GM18517 (cell line): ENCODE data around the gene LDB2.

ENCODE experiments used
- ATAC-seq: cut with Tn5 transposase; IDR thresholded peaks from one replicate; pipeline ENCODE4 v1.9.1; 2021; ENCODE audit warnings: mild to moderate bottlenecking, moderate library complexity; ENCODE audit not compliant: unreplicated experiment

LDB2 gene

DNA sequence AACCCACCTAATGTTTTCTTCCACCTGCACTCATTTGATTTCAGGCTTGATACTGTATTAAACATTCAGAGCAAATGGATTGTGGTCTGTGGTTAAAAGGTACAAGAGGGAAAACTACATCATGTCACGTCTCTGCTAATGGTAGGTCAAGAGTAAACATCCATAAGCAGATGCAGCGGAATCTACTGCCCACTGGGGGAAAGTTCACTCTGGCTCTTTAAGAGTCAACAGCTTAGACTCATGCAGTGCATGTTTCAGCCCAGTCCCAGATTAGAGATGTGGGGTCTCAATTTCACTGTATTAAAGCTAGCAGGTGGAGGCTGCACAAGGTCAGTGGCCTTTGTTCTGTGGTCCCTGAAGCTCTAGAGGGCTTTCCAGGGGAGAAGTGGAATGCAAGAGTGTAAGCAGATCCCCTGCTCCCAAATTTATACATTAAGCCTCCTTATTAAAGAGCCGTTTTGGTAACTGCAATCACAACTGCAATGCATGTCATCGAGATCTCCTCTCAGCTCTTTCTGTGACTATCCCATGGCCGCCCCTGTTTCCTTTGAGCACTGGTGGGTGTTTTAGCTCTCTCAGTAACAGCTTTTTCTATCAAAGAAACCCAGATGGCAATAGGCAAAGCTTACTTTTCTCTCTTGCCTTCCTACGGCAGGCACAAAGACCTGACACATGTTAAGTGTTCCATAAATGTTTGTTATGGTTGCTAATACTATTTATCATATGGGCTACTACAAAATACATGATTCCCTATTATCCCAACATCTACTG is 53.4 kb downstream of the LDB2 start:
- ATAC-seq: no peak

DNA sequence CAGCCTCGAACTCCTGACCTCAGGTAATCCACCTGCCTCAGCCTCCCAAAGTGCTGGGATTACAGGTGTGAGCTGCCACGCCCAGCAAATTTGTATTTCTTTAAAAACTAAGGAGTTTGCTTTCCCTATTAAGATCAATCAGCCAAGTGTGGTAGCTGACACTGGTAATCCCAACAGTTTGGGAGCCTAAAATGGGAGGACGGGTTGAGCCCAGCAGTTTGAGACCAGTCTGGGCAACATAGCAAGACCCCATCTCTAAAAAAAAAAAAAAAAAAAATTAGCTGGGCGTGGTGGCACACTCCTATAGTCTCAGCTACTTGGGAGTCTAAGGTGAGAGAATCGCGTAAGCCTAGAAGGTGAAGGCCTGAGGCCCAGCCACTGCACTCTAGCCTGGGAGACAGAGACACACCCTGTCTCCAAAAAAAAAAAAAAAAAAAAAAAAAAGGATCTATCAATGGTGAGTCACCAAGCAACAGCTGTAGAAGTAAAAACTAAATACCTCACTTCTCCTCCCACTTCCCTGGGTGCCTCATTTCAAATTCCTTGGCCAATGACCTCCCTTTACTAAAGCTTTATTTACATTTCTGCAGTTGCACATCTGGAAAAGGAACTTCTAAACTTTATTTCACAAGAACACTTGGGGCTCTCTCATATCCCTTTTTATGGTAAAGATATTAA is 54.5 kb downstream of the LDB2 start:
- ATAC-seq: no peak

DNA sequence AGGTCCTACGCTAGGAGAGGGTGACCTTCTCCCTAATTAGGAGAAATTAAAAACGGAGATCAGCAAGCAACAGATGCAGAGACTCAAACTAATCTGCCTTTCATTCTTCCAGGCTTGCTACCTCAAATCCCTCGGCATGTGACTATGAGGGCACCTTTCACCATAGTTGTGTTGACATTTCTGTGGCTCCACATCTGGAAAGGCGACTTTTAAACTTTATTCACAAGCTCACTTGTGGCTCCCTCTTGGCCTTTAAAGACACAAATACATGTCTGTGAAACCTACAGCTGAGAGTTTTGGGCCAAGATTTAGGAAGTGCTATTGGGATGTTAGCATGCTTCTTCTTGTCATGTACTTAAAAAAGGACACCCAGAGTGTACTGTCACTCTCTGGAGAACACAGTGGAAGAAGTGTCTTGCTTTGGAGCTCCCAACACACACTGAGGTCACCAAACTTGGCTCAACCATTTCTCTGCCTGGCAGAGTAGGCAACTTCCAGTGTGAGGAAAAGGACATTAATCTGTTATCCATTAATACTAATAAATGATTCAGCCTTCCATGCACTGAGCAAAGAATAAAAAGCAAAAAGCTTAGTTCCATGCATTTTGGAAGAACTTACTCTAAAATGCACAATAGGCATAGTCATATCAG is 60.1 kb downstream of the LDB2 start:
- no peak for ATAC-seq

DNA sequence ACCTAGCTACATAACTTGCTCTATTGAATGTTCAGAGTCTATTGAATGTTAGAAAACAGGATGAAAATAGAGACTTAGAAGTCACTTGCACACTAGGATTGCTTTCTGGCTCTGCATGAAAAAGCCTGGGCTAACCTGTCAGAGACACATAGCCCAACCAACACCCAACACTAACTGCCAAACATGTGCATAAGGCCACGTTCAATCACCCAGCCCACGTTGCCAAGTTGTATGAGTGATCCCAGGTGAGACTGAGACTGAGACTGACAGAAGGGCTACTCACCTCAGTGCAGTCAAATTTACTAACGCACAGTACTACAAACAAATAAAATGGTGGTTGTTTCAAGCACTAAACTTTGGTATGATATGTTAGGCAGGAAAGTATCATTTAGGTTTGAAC is 61.0 kb downstream of the LDB2 start:
- ATAC-seq: no peak

DNA sequence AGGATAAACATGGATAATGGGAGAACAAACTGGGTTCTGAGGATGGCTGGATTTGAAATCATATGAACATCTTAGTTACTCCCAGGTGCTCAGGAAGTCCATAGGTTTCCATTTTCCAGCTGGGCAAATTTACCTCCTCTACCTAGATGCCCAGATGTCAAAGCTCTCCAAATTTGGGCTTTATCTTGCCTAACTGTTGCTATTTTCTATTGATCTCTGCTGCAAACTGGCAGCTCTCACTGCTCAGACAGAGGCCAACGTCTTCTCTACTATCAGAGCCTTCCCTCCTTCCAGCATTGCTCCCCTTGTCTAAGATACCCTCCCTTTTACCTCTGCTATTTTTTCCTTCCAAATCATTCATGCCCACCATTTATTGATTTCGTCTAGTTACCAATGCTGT is 62.1 kb downstream of the LDB2 start:
- no peak for ATAC-seq

DNA sequence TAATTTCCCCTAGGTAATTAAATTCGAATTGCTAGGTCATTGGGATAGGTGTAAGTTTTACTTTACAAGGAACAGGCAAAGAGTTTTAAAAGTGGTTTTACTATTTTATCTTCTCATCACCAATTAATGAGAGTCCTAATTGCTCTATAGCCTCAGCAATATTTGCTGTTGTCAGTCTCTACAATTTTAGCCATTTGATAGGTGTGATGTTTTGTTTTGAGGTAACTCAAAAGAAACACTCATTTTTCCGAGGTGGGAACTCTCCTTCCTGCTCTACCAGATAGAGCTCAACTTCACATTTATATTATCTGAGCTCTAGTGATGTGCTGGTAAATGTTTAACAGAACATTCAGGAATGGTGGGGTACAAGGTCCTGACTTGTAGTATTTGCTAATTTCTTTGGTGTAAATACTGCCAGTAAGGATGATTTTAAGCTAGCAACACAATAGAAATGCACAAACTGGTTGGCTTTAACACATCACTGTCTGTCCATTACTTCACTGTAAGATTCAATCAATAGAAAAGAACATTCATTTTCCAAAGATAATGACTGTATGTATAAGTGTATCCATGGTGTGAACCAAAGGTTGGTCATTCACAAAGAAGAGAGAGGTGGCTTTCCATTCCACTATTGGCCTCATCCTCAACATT is 62.7 kb downstream of the LDB2 start:
- no peak for ATAC-seq

DNA sequence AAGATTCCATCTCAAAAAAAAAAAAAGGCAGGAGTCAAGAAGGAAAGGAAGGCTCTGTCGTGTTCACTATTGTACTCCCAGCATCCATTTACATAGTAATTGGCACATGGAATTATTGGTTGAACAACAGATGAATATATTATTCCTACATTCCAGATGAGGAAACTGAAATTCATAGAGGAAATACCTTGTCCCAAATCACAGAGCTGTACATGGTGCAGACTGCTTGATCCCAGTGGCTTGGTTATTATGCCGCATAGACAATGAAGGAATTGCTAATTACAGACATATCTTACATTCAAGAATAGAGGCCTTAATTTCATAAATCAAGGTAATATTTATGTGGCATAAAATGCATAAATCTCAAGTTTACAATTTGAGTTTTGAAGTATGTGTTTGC is 63.6 kb downstream of the LDB2 start:
- no peak for ATAC-seq

DNA sequence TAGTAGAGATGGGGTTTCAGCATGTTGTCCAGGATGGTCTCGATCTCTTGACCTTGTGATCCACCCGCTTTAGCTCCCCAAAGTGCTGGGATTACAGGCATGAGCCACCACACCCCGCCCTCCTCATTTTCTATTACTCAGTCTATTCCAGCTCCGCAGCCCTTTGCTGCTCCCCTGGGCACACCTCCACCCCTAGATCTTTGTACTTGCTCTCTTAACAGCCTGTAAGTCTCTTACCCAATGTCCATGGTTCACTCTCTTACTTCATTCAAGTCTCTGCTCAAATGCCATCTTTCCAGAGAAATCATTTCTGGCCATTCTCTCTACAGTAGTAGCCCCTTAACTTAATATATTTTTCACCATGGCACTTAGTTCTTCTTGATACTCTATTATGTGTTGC is 64.7 kb downstream of the LDB2 start:
- ATAC-seq: no peak

DNA sequence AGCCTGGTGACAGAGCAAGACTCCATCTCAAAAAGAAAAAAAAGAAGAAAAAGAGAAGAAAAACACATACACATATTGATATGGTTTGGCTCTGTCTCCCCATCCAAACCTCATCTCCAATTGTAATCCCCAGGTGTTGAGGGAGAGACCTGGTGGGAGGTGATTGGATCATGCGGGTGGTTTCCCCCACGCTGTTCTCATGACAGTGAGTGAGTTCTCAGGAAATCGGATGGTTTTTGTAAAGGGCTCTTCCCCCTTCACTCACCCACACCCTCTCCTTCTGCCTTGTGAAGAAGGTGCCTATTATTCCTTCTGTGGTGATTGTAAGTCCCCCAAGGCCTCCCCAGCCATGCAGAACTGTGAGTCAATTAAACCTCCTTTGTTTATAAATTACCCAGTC is 68.4 kb downstream of the LDB2 start:
- no peak for ATAC-seq

DNA sequence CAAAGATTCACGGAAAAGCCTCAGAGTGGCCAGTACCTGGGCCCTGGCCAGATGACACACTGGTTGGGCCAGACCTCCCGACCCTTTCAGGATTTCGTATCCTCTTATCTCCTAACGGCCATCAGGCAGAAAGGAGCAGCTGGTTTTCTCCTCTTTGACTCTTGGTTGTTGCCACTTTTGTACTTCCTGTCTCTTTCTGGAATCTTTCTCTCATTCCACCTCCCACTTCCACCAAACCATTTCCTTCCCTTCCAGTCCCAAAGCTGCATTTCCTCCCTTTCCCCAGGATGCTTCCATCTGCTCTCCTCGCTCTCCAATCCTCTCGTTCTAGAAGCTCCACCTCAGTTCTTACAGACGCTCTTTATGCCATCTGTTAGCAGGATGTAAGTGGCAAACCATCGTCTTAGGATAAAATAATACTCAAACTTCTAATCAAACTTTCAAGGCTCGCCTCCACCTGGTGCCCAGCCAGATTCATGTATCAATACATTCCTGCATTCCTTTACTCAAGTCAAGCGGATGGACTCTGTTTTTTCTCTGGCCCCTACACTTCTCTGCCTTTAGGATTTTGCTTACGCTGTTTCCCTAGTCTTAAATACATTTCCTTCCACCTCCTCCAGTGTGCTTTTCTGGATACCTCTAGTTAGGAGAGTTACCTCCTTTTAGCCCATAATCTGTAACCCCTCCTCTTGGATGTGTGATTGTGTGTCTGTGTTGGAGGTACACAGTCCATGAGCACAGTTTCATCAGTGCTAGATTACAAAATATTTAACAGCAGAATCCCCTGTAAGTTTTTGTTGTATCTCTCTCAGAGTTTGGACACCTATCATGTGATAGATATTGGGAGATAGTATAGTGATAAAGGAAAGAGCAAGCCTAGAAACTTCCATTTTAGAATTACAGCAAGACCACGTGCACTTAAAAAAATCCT is 70.4 kb downstream of the LDB2 start:
- ATAC-seq: no peak

DNA sequence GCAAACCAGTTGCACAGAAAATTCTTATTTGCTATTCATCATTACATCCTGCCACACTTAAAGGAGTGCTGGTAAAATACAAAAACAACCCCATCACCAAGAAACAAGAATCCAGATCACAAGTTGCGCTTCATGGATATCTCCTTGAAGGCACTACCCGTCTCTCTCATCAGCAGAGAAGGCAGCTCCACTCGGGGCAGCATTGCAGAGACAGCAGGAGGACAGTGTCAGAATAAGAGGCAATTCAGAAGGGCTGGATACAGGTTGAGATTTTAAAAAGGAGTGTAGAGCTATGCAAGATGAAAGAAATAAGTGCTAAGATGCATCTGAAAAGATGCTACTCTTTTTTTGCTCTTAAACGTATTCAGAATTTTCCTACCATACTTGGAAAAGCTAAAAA is 71.4 kb downstream of the LDB2 start:
- no peak for ATAC-seq

DNA sequence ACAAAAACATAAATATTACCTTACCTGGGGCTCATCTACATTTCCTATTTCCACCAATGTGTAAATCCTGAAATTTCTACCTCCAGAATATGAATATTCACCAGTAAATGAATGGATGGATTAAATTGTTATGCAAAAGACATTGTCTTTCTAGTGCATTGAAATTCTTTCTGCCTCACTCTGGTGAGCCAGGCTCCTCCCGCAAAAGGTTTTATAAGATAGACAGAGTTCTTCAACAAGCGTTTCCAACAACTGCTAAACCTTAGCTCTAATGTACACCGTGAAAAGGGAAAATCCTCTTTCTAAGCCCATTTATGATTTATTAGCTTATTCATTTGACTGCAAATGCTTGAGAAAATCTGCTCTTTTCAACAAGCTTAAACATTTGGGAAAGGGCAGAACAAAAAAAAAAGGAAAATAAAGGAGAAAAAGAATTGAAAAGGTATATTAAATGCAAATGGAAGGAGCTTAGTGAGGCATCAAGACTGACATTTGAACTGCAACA is 72.0 kb downstream of the LDB2 start:
- no peak for ATAC-seq

DNA sequence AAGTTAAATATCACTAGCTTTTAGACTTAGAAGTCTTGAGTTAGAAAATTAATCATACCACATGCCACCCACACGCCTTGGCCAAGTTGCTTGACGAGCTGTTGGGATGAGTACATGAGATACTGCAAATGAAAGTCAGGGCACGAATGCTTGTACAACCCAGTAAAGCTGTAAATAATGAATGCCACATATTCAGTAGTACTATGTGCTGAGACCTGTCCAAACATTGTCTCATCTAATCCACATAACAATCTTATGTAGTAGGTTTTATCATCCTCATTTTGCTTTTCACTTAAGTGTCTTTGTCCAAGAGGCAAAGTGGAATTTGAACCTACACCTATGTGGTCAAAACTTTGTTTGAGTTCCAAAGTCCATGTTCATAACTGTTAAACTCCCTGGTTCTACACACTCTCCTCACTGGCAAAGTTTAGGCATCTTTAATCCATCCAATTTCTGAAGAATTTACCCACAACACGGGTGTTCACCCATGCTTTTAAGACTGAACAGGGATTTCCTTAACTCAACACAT is 74.1 kb downstream of the LDB2 start:
- no peak for ATAC-seq

DNA sequence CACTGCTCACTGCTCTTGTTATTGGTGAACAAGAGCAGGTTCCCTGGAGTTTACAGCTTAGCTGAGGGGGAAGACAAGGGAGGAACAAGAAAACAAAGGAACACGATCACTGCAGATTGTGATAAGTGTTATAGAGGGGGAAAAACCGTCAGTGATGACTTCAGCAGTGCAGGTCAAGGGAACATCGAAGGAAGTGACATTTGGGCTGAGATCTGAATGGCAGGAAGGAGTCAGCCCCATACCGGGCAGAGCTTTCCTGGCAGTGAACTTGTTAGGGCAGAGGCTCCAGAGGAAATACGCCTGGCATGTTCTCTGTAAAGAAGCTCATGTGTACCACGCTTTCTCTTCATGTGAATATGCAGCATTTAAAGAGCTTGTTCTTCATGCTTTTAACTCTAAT is 78.1 kb downstream of the LDB2 start:
- ATAC-seq: no peak

DNA sequence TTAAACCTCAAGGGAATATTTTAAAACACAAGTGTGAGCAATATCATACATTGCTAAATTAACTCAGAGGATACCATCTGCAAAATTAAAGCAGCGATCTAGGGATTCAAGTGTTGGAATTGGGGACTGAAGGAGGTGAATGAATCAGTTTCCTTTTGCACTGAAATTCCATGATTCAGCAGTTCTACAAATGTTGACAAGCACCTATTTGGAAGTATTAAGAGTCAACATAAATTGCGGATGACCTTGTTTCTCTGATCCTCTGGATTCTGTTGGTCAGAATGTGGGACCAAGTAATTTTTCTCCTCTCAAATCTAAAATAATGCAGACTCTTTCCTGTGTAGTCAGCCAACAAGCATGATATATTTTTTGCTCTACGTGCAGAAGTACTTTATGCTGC is 78.8 kb downstream of the LDB2 start:
- ATAC-seq: no peak

DNA sequence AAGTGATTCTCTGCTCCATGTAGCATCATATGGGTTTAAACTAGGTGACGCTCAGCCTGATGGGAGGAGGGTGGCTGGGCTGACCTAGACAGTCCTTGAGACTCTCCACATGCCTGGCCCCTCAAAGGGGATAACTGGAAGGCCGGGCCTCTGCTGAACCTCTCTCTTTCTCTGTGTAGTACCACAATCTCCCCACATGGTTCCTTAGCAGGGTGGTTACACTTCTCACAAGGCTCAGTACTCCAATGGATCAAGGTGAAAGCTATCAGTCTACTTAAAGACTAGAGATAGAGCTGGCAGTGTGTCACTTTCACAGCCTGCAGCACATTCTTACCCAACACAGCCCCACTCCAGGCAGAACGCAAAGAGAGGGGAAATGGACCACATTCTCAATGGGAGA is 80.4 kb downstream of the LDB2 start:
- no peak for ATAC-seq

DNA sequence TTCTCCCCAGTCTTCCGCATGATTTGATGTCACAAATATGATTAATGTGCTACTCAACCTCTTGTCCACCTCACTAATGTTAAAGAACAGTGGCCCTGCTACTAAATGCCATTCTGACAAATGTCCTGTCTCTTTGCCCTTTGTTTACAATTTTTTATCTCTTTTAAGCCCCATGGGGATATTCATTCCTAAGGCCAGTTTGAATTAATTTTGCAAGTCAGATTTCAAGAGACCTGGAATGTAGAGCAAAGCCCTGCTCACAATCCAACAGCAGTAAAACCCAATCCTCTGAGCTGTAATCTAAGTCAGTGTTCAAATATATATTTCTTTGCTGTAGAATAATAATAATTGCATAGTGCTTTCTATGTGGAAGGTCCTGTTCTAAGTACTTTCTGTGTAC is 81.2 kb downstream of the LDB2 start:
- no peak for ATAC-seq

DNA sequence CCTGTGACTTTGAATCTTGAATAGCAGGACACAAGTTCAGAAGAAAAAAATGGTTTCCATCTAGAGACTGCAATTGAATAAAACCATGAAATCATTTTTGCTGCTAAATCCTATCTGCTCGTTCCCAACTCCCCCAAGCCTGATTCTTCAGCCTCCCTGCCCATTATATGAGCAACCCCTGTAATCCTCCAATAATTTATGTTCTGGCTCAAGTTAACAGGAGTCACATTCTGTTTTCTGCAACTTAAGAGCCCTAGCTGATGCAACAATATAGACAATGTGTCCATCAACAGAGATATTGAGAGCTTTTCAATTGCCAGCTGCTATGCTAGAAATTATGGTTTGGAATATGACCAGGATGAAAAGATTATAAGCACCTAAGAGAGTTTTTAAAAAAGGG is 84.1 kb downstream of the LDB2 start:
- no peak for ATAC-seq

DNA sequence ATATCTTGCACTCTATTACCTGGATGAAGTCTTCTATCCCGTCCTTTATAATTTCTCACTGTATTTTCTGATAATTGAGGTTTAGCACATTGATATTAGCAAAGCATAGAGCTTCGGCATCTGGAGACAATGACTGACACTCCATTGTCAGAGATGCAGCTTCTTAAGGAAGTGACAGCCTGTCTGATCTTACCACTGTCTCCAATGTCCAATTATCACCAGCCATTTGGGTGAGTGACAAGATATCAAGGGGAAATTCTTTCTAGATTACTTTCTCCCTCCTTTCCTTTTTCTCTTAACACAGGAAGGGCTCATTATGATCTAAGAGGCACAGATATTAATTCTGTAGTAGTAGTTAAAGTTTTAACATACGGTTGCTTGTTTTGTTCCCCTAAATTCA is 86.4 kb downstream of the LDB2 start:
- ATAC-seq: no peak

DNA sequence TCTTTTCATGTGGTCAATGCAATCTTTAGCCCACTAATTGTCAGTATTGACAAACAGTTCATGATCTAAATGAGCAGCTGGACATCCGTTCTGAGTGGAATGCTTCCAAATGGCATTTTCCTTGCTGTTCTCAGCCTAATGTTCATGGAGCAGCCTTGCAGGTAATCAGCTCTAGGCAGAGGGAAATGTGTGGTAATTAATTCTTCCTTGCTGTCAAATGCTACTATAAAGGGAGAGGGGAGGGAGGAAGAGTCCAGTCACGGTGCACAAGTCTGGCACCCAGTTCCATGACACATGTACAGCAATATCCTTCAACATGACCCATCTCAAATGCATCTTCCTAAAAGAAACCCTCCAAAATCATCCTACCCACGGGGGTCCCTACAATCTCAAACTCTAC is 88.5 kb downstream of the LDB2 start:
- ATAC-seq: no peak
